Pancreas (tissue), 10 donors: ENCODE measurements around the gene KLF17. TPM values are rescaled to one million over a fixed set of nuclear protein-coding genes. Genes with fewer than 3 reads are reported as not detected.

Experiments
- ATAC-seq, 4 donors: fragments of 200-7000 bp; cut with Tn5 transposase; one replicate each; pipeline versions ENCODE4 v1.8.0 to v1.9.1; 2020; ENCODE audit warnings: mild to moderate bottlenecking in 4 of 4, moderate library complexity in 4 of 4
- DNase-seq, 6 donors: peaks; one replicate each; pipeline ENCODE4 v3.0.0-alpha.2; 2020
- FAIRE-seq: peaks from 2 replicates; lab custom pipeline; 2012; peaks lifted over from hg19 to GRCh38; lab: Jason Lieb, UNC
- H3K27ac ChIP-seq, 4 donors: fragments of 200-600 bp; sonication (generic); 1 replicate in 3 of 4; 2 replicates in 1 of 4; pipeline versions ENCODE4 v1.5.0 to v1.8.0; 2020
- H3K27me3 ChIP-seq, 4 donors: fragments of 200-600 bp; one replicate each; pipeline ENCODE4 v1.8.0; 2021
- H3K36me3 ChIP-seq, 3 donors: fragments of 200-600 bp; sonication (generic) in 1 of 3; one replicate each; pipeline versions ENCODE4 v1.5.0 to v1.8.0; 2020 to 2021
- H3K4me1 ChIP-seq, 3 donors: fragments of 200-600 bp; one replicate each; pipeline ENCODE4 v1.8.0; 2021
- H3K4me3 ChIP-seq, 4 donors: fragments of 200-600 bp; sonication (generic) in 2 of 4; one replicate each; pipeline versions ENCODE4 v1.5.0 to v1.8.0; 2020 to 2021
- H3K9me3 ChIP-seq, 4 donors: fragments of 200-600 bp; one replicate each; pipeline ENCODE4 v1.8.0; 2021
- WGBS, 2 donors: extraction: QIAGEN DNeasy Blood & Tissue Kit; methylation state at CpG; one replicate each; pipeline ENCODE4 v1.1.7; 2013; 5-methylcytosine and 5-hydroxymethylcytosine counted together
- intact Hi-C, 3 donors: fragments of 100-400 bp; cut with DNase I; formaldehyde crosslinking; loops; one replicate each; pipeline versions ENCODE4 v1.11.1 to v1.14.2; 2022
- polyA plus RNA-seq, 2 donors: library from polyadenylated mRNA; stranded (reverse); fragments of 200-250 nt; gene quantifications; one replicate each; pipeline ENCODE4 v1.2.3, GENCODE V29; 2013
- total RNA-seq, 6 donors: library from RNA; stranded (reverse); fragmentation: NEBNext Ultra II Directional in 4 of 6; extraction: Animal tissue kit (Norgen Biotek cat#: 25700) in 4 of 6; gene quantifications; one replicate each; pipeline versions ENCODE4 v1.2.1 to v1.2.4, GENCODE V29; 2021 to 2023
- TF ChIP-seq, protein P1 (sequence below), 4 donors: fragments of 200-600 bp; sonication (generic) in 3 of 4; IDR thresholded peaks; one replicate each; pipeline versions ENCODE4 v1.5.0 to v1.8.0; 2021; ENCODE audit warnings: antibody characterized with exemption in 4 of 4
- donor health status: healthy with polysubstance abuse.
- donor health status: DM: no; HTN: no; CAD: no; lungs with moderate emphysema.
- donor health status: DM: no; HTN: no; CAD: no.
- donor health status: control.
- donor health status: control.
- donor health status: Bipolar disorder and iron deficiency.
- donor health status: DM: yes; HTN: yes; CAD: no.
- donor health status: DM: no; HTN: no; CAD: no.
- donor health status: DM: no; HTN: no; CAD: no.
- donor health status: DM: yes; HTN: yes; CAD: no.

KLF17 gene
- total and polyA plus RNA-seq, 8 donors, result 0.12 TPM; not detected in 7

DNA sequence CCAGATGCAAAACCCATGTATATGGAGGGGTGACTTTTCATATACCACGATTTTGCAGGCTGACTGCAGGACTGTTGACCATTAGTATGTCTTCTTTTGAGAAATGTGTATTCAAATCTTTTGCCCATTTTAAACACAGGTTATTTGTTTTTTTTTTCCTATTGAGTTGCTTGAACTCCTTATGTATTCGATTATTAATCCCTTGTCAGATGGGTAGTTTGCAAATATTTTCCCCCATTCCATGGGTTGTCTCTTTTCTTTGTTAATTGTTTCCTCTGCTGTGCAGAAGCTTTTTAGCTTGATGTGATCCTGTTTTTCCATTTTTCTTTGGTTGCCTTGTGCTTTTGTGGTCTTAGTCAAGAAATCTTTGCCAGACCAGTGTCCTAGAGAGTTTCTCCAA, 24.6 kb upstream of the KLF17 start:
- no peak for FAIRE-seq
- Histone ChIP-seq H3K27me3 (no peaks in the 10 kb centered on the region), H3K9me3 (no peaks in the 10 kb centered on the region), H3K4me1 (no peaks in the 10 kb centered on the region), H3K4me3 (no peak overlapping the region), H3K27ac (no peak overlapping the region), H3K36me3 (no peaks in the 10 kb centered on the region)
- TF ChIP-seq, protein P1, sequence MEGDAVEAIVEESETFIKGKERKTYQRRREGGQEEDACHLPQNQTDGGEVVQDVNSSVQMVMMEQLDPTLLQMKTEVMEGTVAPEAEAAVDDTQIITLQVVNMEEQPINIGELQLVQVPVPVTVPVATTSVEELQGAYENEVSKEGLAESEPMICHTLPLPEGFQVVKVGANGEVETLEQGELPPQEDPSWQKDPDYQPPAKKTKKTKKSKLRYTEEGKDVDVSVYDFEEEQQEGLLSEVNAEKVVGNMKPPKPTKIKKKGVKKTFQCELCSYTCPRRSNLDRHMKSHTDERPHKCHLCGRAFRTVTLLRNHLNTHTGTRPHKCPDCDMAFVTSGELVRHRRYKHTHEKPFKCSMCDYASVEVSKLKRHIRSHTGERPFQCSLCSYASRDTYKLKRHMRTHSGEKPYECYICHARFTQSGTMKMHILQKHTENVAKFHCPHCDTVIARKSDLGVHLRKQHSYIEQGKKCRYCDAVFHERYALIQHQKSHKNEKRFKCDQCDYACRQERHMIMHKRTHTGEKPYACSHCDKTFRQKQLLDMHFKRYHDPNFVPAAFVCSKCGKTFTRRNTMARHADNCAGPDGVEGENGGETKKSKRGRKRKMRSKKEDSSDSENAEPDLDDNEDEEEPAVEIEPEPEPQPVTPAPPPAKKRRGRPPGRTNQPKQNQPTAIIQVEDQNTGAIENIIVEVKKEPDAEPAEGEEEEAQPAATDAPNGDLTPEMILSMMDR (IDR thresholded peaks at IDR 0.05), result no peak
- intact Hi-C loops, result no loop called here
- WGBS, 2 donors, result 66 to 73% methylated on average over 2 of the region's 2 CpGs
- DNase-seq, result no peak
- no peak for ATAC-seq

DNA sequence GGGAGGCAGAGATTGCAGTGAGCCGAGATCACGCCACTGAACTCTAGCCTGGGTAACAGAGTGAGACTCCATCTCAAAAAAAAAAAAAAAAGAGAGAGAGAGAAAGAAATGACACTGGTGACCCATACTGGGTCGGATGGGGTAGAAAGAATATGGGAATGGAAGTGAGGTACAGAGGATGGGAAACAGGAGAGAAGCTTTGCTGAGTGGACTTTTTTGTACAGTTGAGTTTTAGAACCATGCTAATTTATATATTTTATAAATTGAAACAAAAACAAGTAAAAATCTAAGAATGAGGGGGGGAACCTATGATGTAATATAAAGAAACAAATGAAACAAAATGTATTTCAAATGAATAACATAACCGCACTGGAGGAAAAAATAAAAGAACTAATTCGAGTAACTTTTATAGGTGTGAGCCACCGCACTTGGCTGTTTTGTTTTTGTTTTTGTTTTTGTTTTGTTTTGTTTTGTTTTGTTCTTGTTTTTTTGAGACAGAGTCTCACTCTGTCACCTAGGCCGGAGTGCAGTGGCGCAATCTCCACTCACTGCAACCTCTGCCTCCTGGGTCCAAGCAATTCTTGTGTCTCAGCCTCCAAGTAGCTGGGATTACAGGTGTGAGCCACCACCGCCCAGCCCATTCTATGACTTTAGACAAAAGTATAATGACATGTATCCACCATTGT, 18.3 kb upstream of the KLF17 start:
- DNase-seq (no peak), ATAC-seq (no peak), FAIRE-seq (no peak)
- Histone ChIP-seq H3K36me3 (no peaks in the 10 kb centered on the region), H3K9me3 (no peaks in the 10 kb centered on the region), H3K27ac (no peak overlapping the region), H3K4me3 (no peak overlapping the region), H3K27me3 (no peaks in the 10 kb centered on the region), H3K4me1 (no peaks in the 10 kb centered on the region)
- TF ChIP-seq, protein P1 (IDR thresholded peaks at IDR 0.05), result no peak
- intact Hi-C loops, result no loop called here
- WGBS, 2 donors, result 85 to 87% methylated on average over 9 of the region's 9 CpGs

DNA sequence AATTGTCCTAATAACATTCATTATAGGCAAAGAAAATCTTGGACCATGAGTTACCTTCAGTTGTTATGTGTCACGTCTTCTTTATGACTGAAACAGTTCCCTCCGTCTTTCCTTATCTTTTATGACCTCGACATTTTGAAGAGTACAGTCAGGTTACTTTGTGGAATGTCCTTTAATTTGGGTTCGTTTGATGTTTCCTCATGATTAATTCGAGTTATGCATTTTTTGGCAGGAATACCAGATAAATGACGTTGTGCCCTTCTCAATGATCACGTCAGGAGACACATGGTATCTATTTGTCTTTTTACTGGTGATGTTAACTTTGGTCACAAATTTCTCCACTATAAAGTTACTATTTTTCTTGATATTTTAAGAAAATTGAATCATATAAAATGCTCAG, 17.3 kb upstream of the KLF17 start:
- no peaks in the 10 kb centered on the region for H3K9me3 ChIP-seq
- ATAC-seq, result no peak
- H3K36me3 ChIP-seq, result no peaks in the 10 kb centered on the region
- FAIRE-seq, result no peak
- WGBS, 2 donors, result 44 to 45% methylated on average over 7 of the region's 7 CpGs
- H3K27ac ChIP-seq, result no peak overlapping the region
- no peak for DNase-seq
- intact Hi-C loops, result no loop called here
- no peaks in the 10 kb centered on the region for H3K4me1 ChIP-seq
- H3K4me3 ChIP-seq, result no peak overlapping the region
- no peaks in the 10 kb centered on the region for H3K27me3 ChIP-seq
- TF ChIP-seq, protein P1 (IDR thresholded peaks at IDR 0.05), result no peak

DNA sequence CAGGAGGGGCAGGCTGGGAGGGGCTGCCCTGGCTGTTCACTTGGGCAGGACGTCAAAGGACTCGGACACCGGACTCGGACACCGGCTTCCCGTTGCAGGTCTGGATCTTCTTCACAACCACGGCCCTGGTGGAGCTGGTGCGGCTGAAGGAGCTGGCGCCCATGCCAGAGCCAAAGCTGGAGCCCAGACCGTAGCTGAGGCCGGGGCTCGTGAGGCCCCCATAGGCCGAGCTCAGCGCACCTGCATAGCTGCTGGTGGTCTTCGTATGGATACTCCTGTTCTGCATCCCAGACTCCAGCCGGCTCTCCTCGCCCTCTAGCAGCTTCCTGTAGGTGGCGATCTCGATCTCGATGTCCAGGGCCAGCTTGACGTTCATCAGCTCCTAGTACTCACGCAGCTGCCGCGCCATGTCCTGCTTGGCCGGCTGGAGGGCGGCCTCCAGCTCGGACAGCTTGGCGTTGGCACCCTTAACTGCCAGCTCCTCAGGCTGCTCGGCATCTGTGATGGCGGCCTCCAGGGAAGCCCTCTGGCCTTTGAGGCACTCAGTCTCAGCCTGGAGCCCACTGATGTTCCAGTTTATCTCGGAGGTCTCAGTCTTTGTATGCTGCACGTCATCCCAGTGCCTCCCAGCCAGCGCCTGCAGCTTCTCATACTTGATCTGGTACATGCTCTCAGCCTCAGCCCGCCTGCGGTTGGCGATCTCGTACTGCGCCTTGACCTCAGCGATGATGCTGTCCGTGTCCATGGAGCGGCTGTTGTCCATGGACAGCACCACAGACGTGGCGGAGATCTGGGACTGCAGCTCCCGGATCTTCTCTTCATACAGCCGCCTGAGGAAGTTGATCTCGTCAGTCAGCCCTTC, 15.1 kb upstream of the KLF17 start:
- Histone ChIP-seq H3K27me3 (no peaks in the 10 kb centered on the region), H3K9me3 (no peaks in the 10 kb centered on the region), H3K4me3 (no peak overlapping the region), H3K4me1 (no peaks in the 10 kb centered on the region), H3K36me3 (no peaks in the 10 kb centered on the region), H3K27ac (no peak overlapping the region)
- intact Hi-C loops, result no loop called here
- FAIRE-seq (no peak), ATAC-seq (no peak), DNase-seq (peak in 3 of 6 donors; percentile 17 to 65 (median 19))
- WGBS, 2 donors, result 62 to 70% methylated on average over 45 to 46 of the region's 46 CpGs
- TF ChIP-seq, protein P1 (IDR thresholded peaks at IDR 0.05), result no peak
